ENCODE measurements around the gene TCF12.

TCF12 gene

DNA sequence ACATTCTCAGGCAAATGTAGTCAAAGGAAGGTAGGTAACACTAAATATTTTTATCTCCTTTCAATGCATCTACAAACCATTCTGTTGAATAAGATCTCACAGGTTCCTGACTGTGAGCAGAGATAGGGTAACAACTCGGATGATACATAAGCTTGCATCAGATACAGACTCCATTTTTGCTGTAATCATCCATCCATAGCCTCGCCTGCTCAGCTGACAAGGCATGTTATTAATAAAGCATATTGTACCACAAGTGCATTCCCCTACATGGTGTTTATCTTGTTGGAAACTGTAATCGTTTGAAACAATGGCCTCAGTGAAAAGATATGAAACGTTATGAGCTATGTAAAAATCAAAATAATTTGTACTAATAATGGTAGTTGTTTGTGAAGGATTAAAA is 35.4 kb upstream of the TCF12 start:
- DNase-seq (ENCODE audit: low spot score), result no peak
- in situ Hi-C loops (cut with MboI; ENCODE audit: low sequenced_read_pairs, unreplicated experiment), result no loop called here
- TF ChIP-seq, protein P1, sequence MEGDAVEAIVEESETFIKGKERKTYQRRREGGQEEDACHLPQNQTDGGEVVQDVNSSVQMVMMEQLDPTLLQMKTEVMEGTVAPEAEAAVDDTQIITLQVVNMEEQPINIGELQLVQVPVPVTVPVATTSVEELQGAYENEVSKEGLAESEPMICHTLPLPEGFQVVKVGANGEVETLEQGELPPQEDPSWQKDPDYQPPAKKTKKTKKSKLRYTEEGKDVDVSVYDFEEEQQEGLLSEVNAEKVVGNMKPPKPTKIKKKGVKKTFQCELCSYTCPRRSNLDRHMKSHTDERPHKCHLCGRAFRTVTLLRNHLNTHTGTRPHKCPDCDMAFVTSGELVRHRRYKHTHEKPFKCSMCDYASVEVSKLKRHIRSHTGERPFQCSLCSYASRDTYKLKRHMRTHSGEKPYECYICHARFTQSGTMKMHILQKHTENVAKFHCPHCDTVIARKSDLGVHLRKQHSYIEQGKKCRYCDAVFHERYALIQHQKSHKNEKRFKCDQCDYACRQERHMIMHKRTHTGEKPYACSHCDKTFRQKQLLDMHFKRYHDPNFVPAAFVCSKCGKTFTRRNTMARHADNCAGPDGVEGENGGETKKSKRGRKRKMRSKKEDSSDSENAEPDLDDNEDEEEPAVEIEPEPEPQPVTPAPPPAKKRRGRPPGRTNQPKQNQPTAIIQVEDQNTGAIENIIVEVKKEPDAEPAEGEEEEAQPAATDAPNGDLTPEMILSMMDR (IDR thresholded peaks at IDR 0.05; ENCODE audit: borderline replicate concordance, control extremely low read depth, extremely low read depth, insufficient read depth, missing control alignments), result no peak

DNA sequence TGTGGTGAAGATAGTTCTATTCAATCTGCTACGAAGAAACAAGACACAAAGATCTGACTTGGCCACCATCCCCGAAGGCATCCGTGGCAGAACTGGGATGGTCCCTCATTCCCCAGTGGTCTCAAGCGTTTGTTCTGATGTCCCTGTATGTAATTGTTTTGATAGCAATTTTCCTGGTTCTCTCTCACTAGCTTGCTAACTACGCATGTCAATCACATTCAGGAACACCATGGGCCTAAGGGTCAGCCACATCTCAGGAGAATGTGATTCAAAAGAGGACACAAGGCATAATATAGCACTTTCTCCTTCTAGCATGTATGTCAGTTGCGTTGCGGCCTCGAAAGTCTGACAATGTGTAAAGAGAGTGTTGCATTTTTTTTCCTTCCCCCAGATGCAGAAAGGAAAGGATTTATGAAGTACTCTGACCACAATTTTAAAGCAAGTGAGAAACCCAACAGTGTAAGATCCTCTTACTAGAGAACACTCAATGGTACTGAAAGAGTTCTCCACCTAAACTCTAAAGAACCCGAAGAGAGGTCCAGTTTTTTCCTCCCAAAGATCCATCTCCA is 32.0 kb upstream of the TCF12 start:
- in situ Hi-C loops (cut with MboI; ENCODE audit: low sequenced_read_pairs, unreplicated experiment), result no loop called here
- TF ChIP-seq, protein P1 (IDR thresholded peaks at IDR 0.05; ENCODE audit: borderline replicate concordance, control extremely low read depth, extremely low read depth, insufficient read depth, missing control alignments), result no peak
- no peak for DNase-seq (ENCODE audit: low spot score)

DNA sequence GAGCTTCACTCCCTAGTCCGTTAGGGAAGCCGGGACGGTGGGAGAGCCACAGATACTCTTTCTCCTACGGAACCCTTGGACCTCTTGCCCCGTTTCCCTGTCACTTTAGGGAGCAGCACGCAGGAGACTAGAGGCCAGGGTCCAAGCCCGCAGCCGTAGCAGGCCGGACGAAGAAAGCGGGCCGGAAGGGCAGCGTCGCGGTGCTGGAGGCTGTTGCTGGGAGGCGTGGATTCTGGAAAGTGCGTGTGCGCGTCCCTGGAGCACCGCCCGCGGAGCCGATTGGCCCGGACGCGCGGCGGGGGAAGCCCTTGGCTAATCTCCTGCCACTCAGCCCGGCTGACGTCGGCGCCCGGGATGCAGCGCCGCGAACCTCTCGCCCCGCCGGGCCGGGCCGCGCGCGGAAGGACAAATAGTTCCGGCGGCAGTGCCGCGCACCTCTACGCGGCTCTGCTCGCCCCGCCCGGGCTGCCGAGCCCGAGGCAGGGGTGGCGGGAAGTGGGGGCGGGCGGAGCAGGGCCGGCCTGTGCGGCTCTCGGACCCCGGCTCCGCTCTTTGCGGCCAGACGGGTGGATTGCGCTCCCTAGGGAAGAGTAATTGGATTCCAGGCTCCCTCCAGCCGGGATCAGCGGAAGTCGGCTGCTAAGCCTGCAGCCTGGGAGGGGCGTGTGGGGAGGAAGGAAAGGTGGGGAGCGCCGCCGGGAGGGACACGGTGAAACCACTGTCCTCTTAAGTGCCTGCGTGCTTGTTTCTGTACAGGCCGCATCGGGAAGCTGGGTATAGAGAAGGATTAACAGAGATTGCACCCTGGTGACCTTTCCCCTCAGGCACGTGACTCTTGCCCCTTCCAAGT is 31.3 kb upstream of the TCF12 start:
- TF ChIP-seq, protein P1 (IDR thresholded peaks at IDR 0.05; ENCODE audit: borderline replicate concordance, control extremely low read depth, extremely low read depth, insufficient read depth, missing control alignments), result no peak
- in situ Hi-C loops (cut with MboI; ENCODE audit: low sequenced_read_pairs, unreplicated experiment), result no loop called here
- DNase-seq (ENCODE audit: low spot score), result peak; percentile 90

DNA sequence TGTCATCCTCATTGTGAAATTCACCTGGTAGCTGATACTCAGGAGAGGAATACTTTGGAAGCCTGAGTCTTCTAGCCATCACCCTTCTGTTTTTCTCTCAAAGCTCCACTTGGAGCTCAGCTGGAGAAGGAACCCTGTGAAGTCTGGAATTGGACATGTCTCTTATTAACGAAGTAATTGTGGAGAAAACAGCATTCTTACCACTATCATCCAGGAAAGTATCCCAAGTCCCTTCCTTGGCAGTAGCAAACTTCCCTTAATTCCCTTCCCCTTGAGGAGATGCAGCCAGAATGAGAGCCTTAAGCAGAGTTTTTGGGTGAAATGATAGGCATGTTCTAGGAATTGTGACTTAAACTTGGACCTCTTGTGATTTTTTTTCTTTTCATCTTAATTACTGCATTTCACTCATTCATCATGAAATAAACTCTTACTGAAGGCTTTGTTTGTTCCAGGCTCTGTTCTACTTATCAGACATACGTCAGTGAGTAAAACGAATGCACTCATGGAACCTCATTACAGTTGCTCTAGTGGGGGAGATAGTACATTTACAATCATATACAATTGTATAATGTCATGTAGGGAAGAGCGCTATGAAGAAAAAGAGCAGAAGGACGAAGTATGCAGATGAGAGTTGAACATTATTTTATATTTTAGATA is 30.5 kb upstream of the TCF12 start:
- no peak for DNase-seq (ENCODE audit: low spot score)

DNA sequence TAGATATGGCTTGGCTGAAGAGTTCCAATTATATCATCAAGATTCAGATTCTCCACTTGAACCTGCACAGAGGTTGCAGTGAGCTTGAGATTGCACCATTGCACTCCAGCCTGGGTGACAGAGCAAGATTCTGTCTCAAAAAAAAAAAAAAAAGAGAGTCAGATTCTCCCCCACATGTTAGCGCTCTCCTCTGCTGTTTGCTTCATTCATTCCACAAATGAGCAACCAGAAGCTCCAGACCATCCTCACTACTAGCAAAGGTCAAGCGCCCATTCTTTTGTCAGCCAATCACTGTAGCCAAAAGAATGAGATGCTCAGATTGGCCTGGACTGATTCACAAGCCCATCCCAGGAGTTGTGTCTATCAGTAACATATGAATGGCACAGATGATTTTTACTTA is 28.4 kb upstream of the TCF12 start:
- TF ChIP-seq, protein P1 (IDR thresholded peaks at IDR 0.05; ENCODE audit: borderline replicate concordance, control extremely low read depth, extremely low read depth, insufficient read depth, missing control alignments), result no peak
- DNase-seq (ENCODE audit: low spot score), result no peak
- in situ Hi-C loops (cut with MboI; ENCODE audit: low sequenced_read_pairs, unreplicated experiment), result no loop called here

More for the DNA sequence above, 30.5 kb upstream of the TCF12 start:
- TF ChIP-seq, protein P1 (IDR thresholded peaks at IDR 0.05; ENCODE audit: borderline replicate concordance, control extremely low read depth, extremely low read depth, insufficient read depth, missing control alignments), result no peak
- in situ Hi-C loops (cut with MboI; ENCODE audit: low sequenced_read_pairs, unreplicated experiment), result no loop called here

DNA sequence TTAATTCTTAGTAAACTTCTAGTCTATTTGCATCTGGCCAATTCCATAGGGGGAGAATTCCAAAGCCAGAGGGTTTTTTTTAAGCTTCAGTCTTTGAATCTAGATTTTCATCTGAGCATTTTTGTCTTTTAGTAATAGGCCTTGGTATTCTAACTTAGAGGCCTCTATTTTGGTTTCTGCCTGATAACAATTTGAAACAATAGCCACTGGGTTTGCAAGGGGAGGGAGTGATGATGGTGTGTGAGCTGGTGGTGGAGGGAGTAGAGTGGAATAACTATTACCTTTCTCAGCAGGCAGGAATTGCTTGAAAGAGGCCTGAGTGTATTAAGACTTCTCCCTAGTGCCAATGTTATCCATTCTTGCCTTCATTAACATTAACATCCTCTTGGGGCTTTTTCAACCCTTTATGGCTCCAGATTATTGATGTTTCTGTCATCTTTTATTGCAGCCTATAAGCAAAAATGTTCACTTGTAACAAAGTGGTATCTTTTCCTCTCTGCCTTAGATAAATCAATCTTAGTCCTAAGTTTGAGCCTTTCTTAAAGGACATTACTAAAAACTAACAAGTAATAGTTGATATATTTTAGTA is 26.5 kb upstream of the TCF12 start:
- TF ChIP-seq, protein P1 (IDR thresholded peaks at IDR 0.05; ENCODE audit: borderline replicate concordance, control extremely low read depth, extremely low read depth, insufficient read depth, missing control alignments), result no peak
- DNase-seq (ENCODE audit: low spot score), result no peak
- in situ Hi-C loops (cut with MboI; ENCODE audit: low sequenced_read_pairs, unreplicated experiment), result no loop called here
